ENCODE data around the gene GCH1. TPM values are rescaled to one million over a fixed set of nuclear protein-coding genes. Genes with fewer than 3 reads are reported as not detected.

GCH1 gene
- total RNA-seq, 1 donor from 2014 or later = 9.0 TPM

- DNase-seq (ENCODE audit: low spot score) = peak; percentile 93
- H3K4me1 Mint-ChIP-seq = peaks cover 14% of the 10 kb centered on the region
- no peak overlapping the region for H3K27ac Mint-ChIP-seq
- peak overlapping the region; percentile 57 for H3K4me2 ChIP-seq
- H2AFZ ChIP-seq (replicated peaks) = peak overlapping the region; percentile 86
- no peaks in the 10 kb centered on the region for H3K9me3 ChIP-seq (ENCODE audit: low read depth)
- peaks cover 5% of the 10 kb centered on the region for H3K9me3 Mint-ChIP-seq
- no peaks in the 10 kb centered on the region for H3F3A ChIP-seq (ENCODE audit: low read depth)
- peak overlapping the region; percentile 25 for H3K4me3 ChIP-seq
- H3K9ac ChIP-seq = no peak overlapping the region
- TF ChIP-seq EZH2phosphoT487 (IDR thresholded peaks at IDR 0.05) (no peak), CTCF (IDR thresholded peaks at IDR 0.05) (peak; percentile 96), EZH2 (IDR thresholded peaks at IDR 0.05) (no peak)
- H3K36me3 Mint-ChIP-seq = no peaks in the 10 kb centered on the region
- H3K4me1 ChIP-seq = no peaks in the 10 kb centered on the region
- peak overlapping the region; percentile 56 for H3K4me3 Mint-ChIP-seq
- no peaks in the 10 kb centered on the region for H4K20me1 ChIP-seq (ENCODE audit: low read depth)
- H3K27me3 ChIP-seq = peaks cover 30% of the 10 kb centered on the region
- H3K36me3 ChIP-seq = no peaks in the 10 kb centered on the region
- peaks cover 16% of the 10 kb centered on the region for H3K27me3 Mint-ChIP-seq (ENCODE audit: insufficient read depth, low read depth)
- no peak overlapping the region for H3K27ac ChIP-seq
- no peaks in the 10 kb centered on the region for H3K79me2 ChIP-seq (ENCODE audit: low read depth)
Observed at GRCh38 chr14:54805445-54806322, 96.9 kb downstream of the GCH1 start.

GRCh38 chr14:54805070-54805444 lies 97.6 kb downstream of the GCH1 start:
- Histone ChIP-seq H3K9ac (no peak overlapping the region), H3K4me3 (no peak overlapping the region), H3K27ac (no peak overlapping the region), H2AFZ (replicated peaks) (no peak overlapping the region), H3F3A (ENCODE audit: low read depth) (no peaks in the 10 kb centered on the region), H3K79me2 (ENCODE audit: low read depth) (no peaks in the 10 kb centered on the region), H3K9me3 (ENCODE audit: low read depth) (no peaks in the 10 kb centered on the region), H3K4me1 (no peaks in the 10 kb centered on the region), H3K27me3 (peaks cover 30% of the 10 kb centered on the region), H3K36me3 (no peaks in the 10 kb centered on the region), H3K4me2 (no peak overlapping the region), H4K20me1 (ENCODE audit: low read depth) (no peaks in the 10 kb centered on the region)
- H3K4me3 Mint-ChIP-seq = peak overlapping the region; percentile 11
- TF ChIP-seq CTCF (IDR thresholded peaks at IDR 0.05) (no peak), EZH2 (IDR thresholded peaks at IDR 0.05) (no peak), EZH2phosphoT487 (IDR thresholded peaks at IDR 0.05) (no peak)
- H3K4me1 Mint-ChIP-seq = peaks cover 14% of the 10 kb centered on the region
- DNase-seq (ENCODE audit: low spot score) = no peak
- peaks cover 6% of the 10 kb centered on the region for H3K9me3 Mint-ChIP-seq
- H3K27ac Mint-ChIP-seq = no peak overlapping the region
- peaks cover 16% of the 10 kb centered on the region for H3K27me3 Mint-ChIP-seq (ENCODE audit: insufficient read depth, low read depth)
- no peaks in the 10 kb centered on the region for H3K36me3 Mint-ChIP-seq

GRCh38 chr14:54804538-54805041 lies 98.0 kb downstream of the GCH1 start:
- peaks cover 6% of the 10 kb centered on the region for H3K9me3 Mint-ChIP-seq
- no peak for DNase-seq (ENCODE audit: low spot score)
- H3K4me1 Mint-ChIP-seq = peaks cover 14% of the 10 kb centered on the region
- Histone ChIP-seq H3K27me3 (peaks cover 30% of the 10 kb centered on the region), H3F3A (ENCODE audit: low read depth) (no peaks in the 10 kb centered on the region), H3K9ac (no peak overlapping the region), H3K4me1 (no peaks in the 10 kb centered on the region), H2AFZ (replicated peaks) (no peak overlapping the region), H4K20me1 (ENCODE audit: low read depth) (no peaks in the 10 kb centered on the region), H3K4me2 (no peak overlapping the region), H3K9me3 (ENCODE audit: low read depth) (no peaks in the 10 kb centered on the region), H3K79me2 (ENCODE audit: low read depth) (no peaks in the 10 kb centered on the region), H3K4me3 (no peak overlapping the region), H3K36me3 (no peaks in the 10 kb centered on the region), H3K27ac (no peak overlapping the region)
- H3K36me3 Mint-ChIP-seq = no peaks in the 10 kb centered on the region
- H3K4me3 Mint-ChIP-seq = no peak overlapping the region
- H3K27ac Mint-ChIP-seq = no peak overlapping the region
- TF ChIP-seq EZH2phosphoT487 (IDR thresholded peaks at IDR 0.05) (no peak), EZH2 (IDR thresholded peaks at IDR 0.05) (no peak), CTCF (IDR thresholded peaks at IDR 0.05) (no peak)
- H3K27me3 Mint-ChIP-seq (ENCODE audit: insufficient read depth, low read depth) = peaks cover 19% of the 10 kb centered on the region
